ENCODE results near the gene BACE2. TPM values are rescaled to one million over a fixed set of nuclear protein-coding genes. Genes with fewer than 3 reads are reported as not detected.

The BACE2 gene
- total and polyA plus RNA-seq, 2 experiments from 2014 or later: 8.8 to 17.5 TPM

GRCh38 chr21:41269535-41269934, 101.6 kb downstream of the BACE2 start:
- Histone ChIP-seq H3K4me3 (no peak overlapping the region), H3K4me1 (ENCODE audit: low read depth) (peaks cover 6% of the 10 kb centered on the region), H3K36me3 (no peaks in the 10 kb centered on the region), H3K27ac (no peak overlapping the region), H3K27me3 (no peaks in the 10 kb centered on the region), H3K9me3 (ENCODE audit: low read depth) (no peaks in the 10 kb centered on the region)
- DNase-seq (ENCODE audit: low read depth in 1 of 2, low spot score in 1 of 2): no peak
- no peak for TF ChIP-seq CTCF (IDR thresholded peaks at IDR 0.05; ENCODE audit: low read depth, low read length)

GRCh38 chr21:41277196-41277595, 109.2 kb downstream of the BACE2 start:
- H3K36me3 ChIP-seq: no peaks in the 10 kb centered on the region
- H3K27me3 ChIP-seq: no peaks in the 10 kb centered on the region
- no peak overlapping the region for H3K27ac ChIP-seq
- DNase-seq (ENCODE audit: low read depth in 1 of 2, low spot score in 1 of 2): no peak
- H3K4me3 ChIP-seq: no peak overlapping the region
- no peaks in the 10 kb centered on the region for H3K4me1 ChIP-seq (ENCODE audit: low read depth)
- TF ChIP-seq CTCF (IDR thresholded peaks at IDR 0.05; ENCODE audit: low read depth, low read length): no peak
- no peaks in the 10 kb centered on the region for H3K9me3 ChIP-seq (ENCODE audit: low read depth)

- DNase-seq (ENCODE audit: low read depth in 1 of 2, low spot score in 1 of 2): peak in 1 of 2 donors; percentile 25
- peaks cover 5% of the 10 kb centered on the region for H3K27me3 ChIP-seq
- TF ChIP-seq CTCF (IDR thresholded peaks at IDR 0.05; ENCODE audit: low read depth, low read length): no peak
- no peak overlapping the region for H3K27ac ChIP-seq
- no peaks in the 10 kb centered on the region for H3K36me3 ChIP-seq
- no peaks in the 10 kb centered on the region for H3K9me3 ChIP-seq (ENCODE audit: low read depth)
- H3K4me3 ChIP-seq: no peak overlapping the region
- H3K4me1 ChIP-seq (ENCODE audit: low read depth): no peaks in the 10 kb centered on the region
Measured at GRCh38 chr21:41277846-41278245, 109.9 kb downstream of the BACE2 start.

- no peak overlapping the region for H3K27ac ChIP-seq
- peak in 1 of 2 donors; percentile 92 for DNase-seq (ENCODE audit: low read depth in 1 of 2, low spot score in 1 of 2)
- H3K4me3 ChIP-seq: no peak overlapping the region
- no peaks in the 10 kb centered on the region for H3K36me3 ChIP-seq
- no peak for TF ChIP-seq CTCF (IDR thresholded peaks at IDR 0.05; ENCODE audit: low read depth, low read length)
- no peaks in the 10 kb centered on the region for H3K9me3 ChIP-seq (ENCODE audit: low read depth)
- H3K4me1 ChIP-seq (ENCODE audit: low read depth): no peaks in the 10 kb centered on the region
- peaks cover 8% of the 10 kb centered on the region for H3K27me3 ChIP-seq
Measured at GRCh38 chr21:41280115-41280919, 112.4 kb downstream of the BACE2 start.

- no peak for TF ChIP-seq CTCF (IDR thresholded peaks at IDR 0.05; ENCODE audit: low read depth, low read length)
- no peak overlapping the region for H3K27ac ChIP-seq
- peaks cover 8% of the 10 kb centered on the region for H3K27me3 ChIP-seq
- H3K36me3 ChIP-seq: no peaks in the 10 kb centered on the region
- no peaks in the 10 kb centered on the region for H3K9me3 ChIP-seq (ENCODE audit: low read depth)
- H3K4me1 ChIP-seq (ENCODE audit: low read depth): no peaks in the 10 kb centered on the region
- no peak overlapping the region for H3K4me3 ChIP-seq
- no peak for DNase-seq (ENCODE audit: low read depth in 1 of 2, low spot score in 1 of 2)
Measured at GRCh38 chr21:41282412-41282811, 114.5 kb downstream of the BACE2 start.
